T-helper 2 cell treated with Interferon-gamma antibody and Interleukin-4, amounts not matched to agents 5 μg/mL and 100 μg/mL, for 36 hours (primary cell): ENCODE results near the gene SEH1L.
"Not testable (repeated sequence)": the region's sequence is repeated elsewhere in the genome, so short reads cannot be mapped to it uniquely, and the experiment has no call there.

Source experiments
- DNase-seq: peaks from one replicate; pipeline ENCODE4 v3.0.0; 2021; ENCODE audit warnings: low spot score
- H3K27ac Mint-ChIP-seq: one replicate; pipeline ENCODE4 v1.8.0; 2021; ENCODE audit warnings: mild to moderate bottlenecking, mixed read lengths
- H3K27me3 Mint-ChIP-seq: one replicate; pipeline ENCODE4 v1.8.0; 2021; ENCODE audit warnings: low read depth, mixed read lengths
- H3K36me3 Mint-ChIP-seq: one replicate; pipeline ENCODE4 v1.8.0; 2021; ENCODE audit warnings: low read depth, mixed read lengths
- H3K4me1 Mint-ChIP-seq: one replicate; pipeline ENCODE4 v1.8.0; 2021; ENCODE audit warnings: low read depth, mixed read lengths
- H3K4me3 Mint-ChIP-seq: one replicate; pipeline ENCODE4 v1.8.0; 2022; ENCODE audit warnings: mild to moderate bottlenecking, moderate library complexity, mixed read lengths
- H3K9me3 Mint-ChIP-seq: one replicate; pipeline ENCODE4 v1.8.0; 2021; ENCODE audit warnings: mixed read lengths

Gene SEH1L

GRCh38 chr18:12995424-12995823 is 47.6 kb downstream of the SEH1L start:
- H3K27ac Mint-ChIP-seq: no peak overlapping the region
- H3K27me3 Mint-ChIP-seq: no peaks in the 10 kb centered on the region
- no peaks in the 10 kb centered on the region for H3K9me3 Mint-ChIP-seq
- peaks cover 34% of the 10 kb centered on the region for H3K4me1 Mint-ChIP-seq
- DNase-seq: no peak
- peaks cover 19% of the 10 kb centered on the region for H3K36me3 Mint-ChIP-seq
- no peak overlapping the region for H3K4me3 Mint-ChIP-seq

- no peak overlapping the region for H3K4me3 Mint-ChIP-seq
- H3K4me1 Mint-ChIP-seq: peaks cover 34% of the 10 kb centered on the region
- no peak overlapping the region for H3K27ac Mint-ChIP-seq
- no peaks in the 10 kb centered on the region for H3K27me3 Mint-ChIP-seq
- peaks cover 20% of the 10 kb centered on the region for H3K36me3 Mint-ChIP-seq
- H3K9me3 Mint-ChIP-seq: no peaks in the 10 kb centered on the region
- no peak for DNase-seq
Measured at GRCh38 chr18:12995952-12996477, 48.2 kb downstream of the SEH1L start.

- no peaks in the 10 kb centered on the region for H3K9me3 Mint-ChIP-seq
- no peak for DNase-seq
- H3K27me3 Mint-ChIP-seq: no peaks in the 10 kb centered on the region
Measured at GRCh38 chr18:12996661-12997292, 49.0 kb downstream of the SEH1L start.

GRCh38 chr18:12997330-12997729 is 49.5 kb downstream of the SEH1L start:
- H3K36me3 Mint-ChIP-seq: peaks cover 14% of the 10 kb centered on the region
- DNase-seq, H3K9me3 Mint-ChIP-seq, H3K27me3 Mint-ChIP-seq, H3K27ac Mint-ChIP-seq, H3K4me3 Mint-ChIP-seq: not testable (repeated sequence)
- H3K4me1 Mint-ChIP-seq: peaks cover 32% of the 10 kb centered on the region

More at GRCh38 chr18:12996661-12997292, 49.0 kb downstream of the SEH1L start:
- H3K4me1 Mint-ChIP-seq: peaks cover 35% of the 10 kb centered on the region
- H3K4me3 Mint-ChIP-seq: no peak overlapping the region
- no peak overlapping the region for H3K27ac Mint-ChIP-seq
- peaks cover 17% of the 10 kb centered on the region for H3K36me3 Mint-ChIP-seq

GRCh38 chr18:12998332-12999060 is 50.7 kb downstream of the SEH1L start:
- H3K27me3 Mint-ChIP-seq: no peaks in the 10 kb centered on the region
- H3K27ac Mint-ChIP-seq: peak overlapping the region; percentile 41
- peaks cover 21% of the 10 kb centered on the region for H3K4me1 Mint-ChIP-seq
- H3K36me3 Mint-ChIP-seq: peaks cover 10% of the 10 kb centered on the region
- peak overlapping the region; percentile 34 for H3K4me3 Mint-ChIP-seq
- no peak for DNase-seq
- H3K9me3 Mint-ChIP-seq: no peaks in the 10 kb centered on the region

- peaks cover 32% of the 10 kb centered on the region for H3K36me3 Mint-ChIP-seq
- no peaks in the 10 kb centered on the region for H3K27me3 Mint-ChIP-seq
- no peak overlapping the region for H3K4me3 Mint-ChIP-seq
- no peaks in the 10 kb centered on the region for H3K9me3 Mint-ChIP-seq
- H3K4me1 Mint-ChIP-seq: peaks cover 23% of the 10 kb centered on the region
- no peak for DNase-seq
- H3K27ac Mint-ChIP-seq: no peak overlapping the region
Measured at GRCh38 chr18:13003466-13003896, 55.7 kb downstream of the SEH1L start.

GRCh38 chr18:13004396-13004795 is 56.6 kb downstream of the SEH1L start:
- Mint-ChIP-seq H3K27me3 (no peaks in the 10 kb centered on the region), H3K9me3 (no peaks in the 10 kb centered on the region), H3K27ac (no peak overlapping the region), H3K4me1 (peaks cover 18% of the 10 kb centered on the region), H3K4me3 (no peak overlapping the region), H3K36me3 (peaks cover 37% of the 10 kb centered on the region)
- no peak for DNase-seq

- Mint-ChIP-seq H3K27ac (no peak overlapping the region), H3K27me3 (no peaks in the 10 kb centered on the region), H3K4me3 (no peak overlapping the region), H3K4me1 (peaks cover 11% of the 10 kb centered on the region), H3K36me3 (peaks cover 33% of the 10 kb centered on the region), H3K9me3 (no peaks in the 10 kb centered on the region)
- DNase-seq: no peak
Measured at GRCh38 chr18:13005289-13005688, 57.5 kb downstream of the SEH1L start.

- H3K9me3 Mint-ChIP-seq: no peaks in the 10 kb centered on the region
- no peaks in the 10 kb centered on the region for H3K27me3 Mint-ChIP-seq
- peak overlapping the region; percentile 60 for H3K27ac Mint-ChIP-seq
- H3K36me3 Mint-ChIP-seq: peaks cover 31% of the 10 kb centered on the region
- H3K4me3 Mint-ChIP-seq: no peak overlapping the region
- no peak for DNase-seq
- H3K4me1 Mint-ChIP-seq: peaks cover 7% of the 10 kb centered on the region
Measured at GRCh38 chr18:13006531-13007247, 58.9 kb downstream of the SEH1L start.

GRCh38 chr18:13007248-13007560 is 59.4 kb downstream of the SEH1L start:
- DNase-seq: no peak
- Mint-ChIP-seq H3K27me3 (no peaks in the 10 kb centered on the region), H3K4me3 (no peak overlapping the region), H3K9me3 (no peaks in the 10 kb centered on the region), H3K36me3 (peaks cover 34% of the 10 kb centered on the region), H3K4me1 (peaks cover 7% of the 10 kb centered on the region), H3K27ac (peak overlapping the region; percentile 60)

- DNase-seq: no peak
- Mint-ChIP-seq H3K4me1 (peaks cover 3% of the 10 kb centered on the region), H3K27me3 (no peaks in the 10 kb centered on the region), H3K27ac (no peak overlapping the region), H3K36me3 (peaks cover 53% of the 10 kb centered on the region), H3K9me3 (no peaks in the 10 kb centered on the region), H3K4me3 (no peak overlapping the region)
Measured at GRCh38 chr18:13011719-13012118, 63.9 kb downstream of the SEH1L start.

GRCh38 chr18:13014232-13014631 is 66.4 kb downstream of the SEH1L start:
- peaks cover 10% of the 10 kb centered on the region for H3K4me1 Mint-ChIP-seq
- no peaks in the 10 kb centered on the region for H3K27me3 Mint-ChIP-seq
- peaks cover 53% of the 10 kb centered on the region for H3K36me3 Mint-ChIP-seq
- H3K27ac Mint-ChIP-seq: no peak overlapping the region
- no peaks in the 10 kb centered on the region for H3K9me3 Mint-ChIP-seq
- DNase-seq: no peak
- H3K4me3 Mint-ChIP-seq: no peak overlapping the region

- H3K9me3 Mint-ChIP-seq: no peaks in the 10 kb centered on the region
- no peaks in the 10 kb centered on the region for H3K27me3 Mint-ChIP-seq
- H3K4me3 Mint-ChIP-seq: no peak overlapping the region
- DNase-seq: no peak
- H3K4me1 Mint-ChIP-seq: peaks cover 13% of the 10 kb centered on the region
- H3K27ac Mint-ChIP-seq: no peak overlapping the region
- H3K36me3 Mint-ChIP-seq: peaks cover 55% of the 10 kb centered on the region
Measured at GRCh38 chr18:13014818-13015217, 67.0 kb downstream of the SEH1L start.

- H3K4me1 Mint-ChIP-seq: peaks cover 27% of the 10 kb centered on the region
- peak overlapping the region; percentile 21 for H3K27ac Mint-ChIP-seq
- no peak overlapping the region for H3K4me3 Mint-ChIP-seq
- H3K9me3 Mint-ChIP-seq: peaks cover 4% of the 10 kb centered on the region
- H3K27me3 Mint-ChIP-seq: no peaks in the 10 kb centered on the region
- no peak for DNase-seq
- peaks cover 75% of the 10 kb centered on the region for H3K36me3 Mint-ChIP-seq
Measured at GRCh38 chr18:13017247-13017875, 69.5 kb downstream of the SEH1L start.
